ENCODE results near the gene CLCN7.

The CLCN7 gene

DNA sequence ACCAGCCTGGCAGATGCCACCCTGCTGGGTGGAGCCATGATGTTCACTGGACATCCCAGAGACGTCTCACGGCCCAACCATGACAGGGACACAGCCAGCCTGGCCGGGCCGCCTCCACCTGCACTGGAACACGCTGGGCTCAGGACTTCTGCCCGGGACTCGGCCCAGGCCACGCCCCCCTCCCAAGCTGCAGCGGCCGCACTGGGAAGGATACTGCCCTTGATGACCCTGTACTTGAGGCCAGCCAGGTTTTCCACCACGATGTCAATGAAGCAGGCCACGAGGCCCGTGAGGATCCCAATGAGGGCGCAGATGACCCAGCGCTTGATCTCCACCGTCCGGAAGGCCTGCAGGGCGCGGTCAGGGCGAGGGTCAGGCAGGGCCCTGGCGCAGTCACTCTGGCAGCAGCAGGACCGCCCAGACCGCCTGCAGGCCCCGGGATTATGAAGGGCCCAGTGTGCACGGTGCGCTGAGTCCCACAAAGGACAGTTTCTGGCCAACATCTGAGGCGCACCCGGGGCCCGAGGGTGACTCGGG, 14.2 kb downstream of the CLCN7 start:
- DNase-seq: no peak

DNA sequence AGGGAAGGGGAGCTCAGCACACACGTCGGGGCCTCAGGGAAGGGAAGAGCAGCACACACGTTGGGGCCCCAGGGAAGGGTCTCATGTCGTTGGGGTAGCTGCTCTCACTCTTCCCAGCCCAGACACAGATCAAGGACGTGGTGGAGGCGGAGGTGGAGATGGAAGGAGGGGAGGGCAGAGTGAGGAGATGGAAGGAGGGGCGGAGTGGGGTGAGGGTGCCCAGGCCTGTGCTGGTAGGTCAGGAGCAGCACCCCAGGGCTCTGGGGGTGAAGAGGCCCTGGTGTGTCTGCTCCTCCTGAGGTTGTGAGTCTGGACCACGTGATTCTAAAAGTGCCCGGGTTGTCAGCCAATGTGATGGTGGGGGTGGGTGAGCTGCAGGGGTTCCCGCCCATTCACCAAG, 14.9 kb downstream of the CLCN7 start:
- no peak for DNase-seq

- no peak for DNase-seq
Measured at GRCh38 chr16:1458977-1459341, 15.9 kb downstream of the CLCN7 start.

- no peak for DNase-seq
Measured at GRCh38 chr16:1458336-1458976, 16.4 kb downstream of the CLCN7 start.

DNA sequence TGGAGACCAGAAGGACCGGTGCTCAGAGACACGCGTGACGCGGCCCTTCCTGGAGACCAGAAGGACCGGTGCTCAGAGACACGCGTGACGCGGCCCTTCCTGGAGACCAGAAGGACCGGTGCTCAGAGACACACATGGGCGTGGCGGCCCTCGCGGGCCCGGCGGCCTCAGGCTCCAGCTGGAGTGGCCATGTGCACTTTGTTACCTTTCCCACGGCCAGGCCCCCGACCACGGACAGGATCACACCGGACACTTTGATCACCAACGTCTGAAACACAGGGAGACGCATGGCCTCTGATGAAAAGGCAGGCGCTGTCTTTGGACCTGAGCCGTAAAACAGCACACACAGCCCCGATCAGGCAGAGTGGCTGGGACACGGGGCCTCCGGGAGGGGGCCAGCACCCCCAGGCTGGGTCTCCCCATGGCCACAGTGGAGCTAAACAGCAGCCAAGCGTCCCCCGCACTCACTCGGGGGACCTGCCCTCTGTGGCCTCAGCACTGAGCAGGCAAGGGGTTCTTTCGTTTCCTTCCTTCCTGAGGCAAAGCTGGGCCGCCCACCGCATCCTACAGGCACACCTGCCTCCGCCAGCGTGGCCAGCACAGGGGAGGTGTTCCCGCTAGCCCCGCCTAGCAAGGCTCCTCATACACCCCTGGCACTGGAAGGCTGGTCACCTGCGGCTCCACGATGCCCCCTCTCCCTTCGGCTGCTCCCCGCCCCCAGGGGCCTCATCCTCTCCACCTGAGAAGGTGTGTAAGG, 17.2 kb downstream of the CLCN7 start:
- DNase-seq: no peak

DNA sequence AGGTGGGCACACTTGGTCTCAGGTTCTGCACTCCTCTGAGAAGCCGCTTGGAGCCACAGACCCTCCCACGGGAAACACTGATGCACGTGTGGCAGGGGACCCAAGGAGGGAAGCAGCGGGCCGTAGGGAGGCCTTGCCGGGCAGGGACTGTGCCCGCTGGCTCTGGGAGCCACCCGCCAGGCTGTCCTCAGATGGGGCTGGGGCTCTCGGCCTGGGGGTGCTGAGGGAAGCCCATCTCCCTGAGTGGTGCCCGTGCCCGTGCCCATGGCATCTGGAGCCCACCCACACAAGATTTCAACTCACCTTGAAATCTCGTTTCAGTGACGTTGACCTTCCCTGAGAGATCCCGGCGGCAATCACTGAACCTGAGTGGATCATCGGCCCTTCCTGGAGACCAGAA, 17.9 kb downstream of the CLCN7 start:
- no peak for DNase-seq

DNA sequence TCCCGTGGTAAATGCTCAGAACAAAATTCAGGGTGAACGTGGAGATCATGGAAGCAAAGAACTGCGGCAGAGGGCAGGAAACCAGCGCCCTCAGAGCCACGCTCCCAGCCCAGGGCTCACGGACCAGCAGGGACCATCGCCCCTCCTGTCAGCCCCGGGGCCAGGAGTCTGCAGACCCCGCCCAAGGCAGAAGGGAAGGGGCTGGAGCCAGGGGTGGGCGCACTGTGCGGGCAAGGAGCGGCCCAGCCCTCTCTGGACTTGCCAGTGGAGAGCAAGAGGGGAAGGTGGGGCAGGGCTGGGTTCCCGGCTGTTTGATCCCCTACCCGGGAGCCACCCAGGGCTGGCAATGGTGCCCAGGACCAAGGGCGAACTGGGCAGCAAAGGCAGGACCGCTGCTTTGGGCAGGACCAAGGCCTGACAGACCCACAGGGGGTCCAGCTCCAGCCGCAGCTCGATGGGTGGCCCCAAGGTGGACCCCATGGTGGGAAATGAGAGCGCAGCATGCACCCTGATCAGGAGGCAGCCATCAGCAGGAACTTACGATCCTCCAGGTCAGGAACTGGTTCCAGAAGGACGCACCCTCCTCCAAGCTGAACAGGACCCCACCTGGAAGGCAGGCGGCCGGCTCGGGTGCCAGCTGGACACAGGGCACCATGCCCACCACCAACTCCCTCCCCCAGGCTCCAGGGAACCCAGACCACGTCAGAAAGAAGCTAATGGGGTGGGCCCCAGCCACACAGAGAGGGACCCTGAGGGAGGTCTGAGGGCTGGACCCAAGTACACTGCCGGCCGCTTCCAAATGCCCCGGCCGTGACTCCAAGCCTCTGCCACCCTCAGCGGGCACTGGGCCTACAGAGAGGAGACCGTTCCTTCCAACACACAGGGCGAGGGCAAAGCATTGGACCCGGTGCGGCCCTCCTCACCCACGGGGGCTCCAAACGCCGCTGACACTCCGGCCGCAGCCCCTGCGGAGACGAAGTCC, 19.3 kb downstream of the CLCN7 start:
- no peak for DNase-seq

GRCh38 chr16:1454561-1454960, 20.3 kb downstream of the CLCN7 start:
- no peak for DNase-seq

- no peak for DNase-seq
Measured at GRCh38 chr16:1453316-1453715, 21.5 kb downstream of the CLCN7 start.

DNA sequence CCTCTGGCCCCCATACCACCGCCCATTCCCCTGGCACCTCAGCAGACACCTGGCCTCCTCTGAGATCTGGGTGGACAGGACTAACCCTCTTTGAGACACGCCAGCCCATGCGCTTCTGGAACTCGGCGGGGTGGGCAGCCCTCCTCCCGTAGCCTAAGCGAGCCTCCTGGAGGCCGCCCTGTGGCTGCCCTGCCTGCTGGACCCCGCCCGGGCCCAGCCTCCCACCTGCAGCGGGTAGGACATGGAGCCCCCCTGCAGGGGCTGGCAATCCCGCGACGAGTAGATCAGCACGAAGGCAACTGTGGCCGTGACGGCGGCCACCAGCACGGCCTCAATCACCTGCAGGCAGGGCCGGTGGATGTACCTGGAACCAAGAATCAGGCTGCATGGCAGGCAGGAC, 22.3 kb downstream of the CLCN7 start:
- no peak for DNase-seq

GRCh38 chr16:1451702-1452392, 23.0 kb downstream of the CLCN7 start:
- no peak for DNase-seq

DNA sequence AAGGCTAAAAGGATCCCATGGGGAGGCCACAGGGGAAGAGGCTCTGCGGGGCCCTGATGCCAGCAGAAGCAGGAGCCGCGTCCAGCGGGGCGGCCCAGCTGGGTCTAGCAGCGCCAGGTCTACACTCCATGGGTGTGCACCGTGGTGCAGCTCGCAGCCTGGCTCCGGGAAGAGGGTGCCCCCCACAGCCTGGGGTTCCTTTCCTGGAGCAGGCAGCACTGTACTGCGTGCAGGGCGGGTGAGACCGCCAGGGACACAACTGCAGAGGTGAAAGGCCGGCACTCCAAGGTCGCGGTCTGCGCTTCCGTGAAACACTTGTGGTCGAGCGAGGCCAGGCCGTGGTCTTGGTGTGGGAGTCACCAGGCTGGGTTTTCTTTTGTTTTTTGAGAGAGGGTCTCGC, 24.0 kb downstream of the CLCN7 start:
- DNase-seq: no peak

GRCh38 chr16:1450218-1450617, 24.6 kb downstream of the CLCN7 start:
- DNase-seq: no peak

- DNase-seq: no peak
Measured at GRCh38 chr16:1449201-1449788, 25.5 kb downstream of the CLCN7 start.

DNA sequence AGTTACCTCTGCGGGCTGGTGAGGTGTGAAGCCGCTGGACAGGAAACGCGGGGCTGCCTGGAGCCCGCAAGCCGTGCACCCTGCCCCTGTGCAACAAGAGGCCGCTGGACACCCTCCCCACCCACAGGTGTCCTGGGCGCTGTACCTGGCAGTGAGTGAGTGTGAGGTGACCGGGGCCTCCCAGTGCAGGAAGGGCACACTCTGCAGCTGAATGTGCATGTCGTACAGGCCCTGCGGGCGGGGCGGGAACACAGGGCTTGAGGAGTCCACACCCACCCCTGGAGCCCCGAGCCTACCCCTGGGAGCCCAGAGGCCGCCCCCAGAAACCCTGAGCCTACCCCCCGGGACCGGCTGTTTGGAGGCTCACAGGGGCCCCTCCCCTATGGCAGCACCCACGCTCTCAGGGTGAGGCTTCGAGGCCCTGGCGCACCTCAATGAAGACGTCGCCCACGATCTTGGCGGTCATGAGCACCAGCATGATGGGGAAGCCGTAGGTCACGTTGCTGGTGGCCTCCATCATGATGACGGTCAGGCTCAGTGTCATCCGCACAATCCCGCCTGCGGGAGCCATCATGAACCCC, 26.2 kb downstream of the CLCN7 start:
- DNase-seq: no peak

GRCh38 chr16:1447965-1448364, 26.9 kb downstream of the CLCN7 start:
- no peak for DNase-seq

DNA sequence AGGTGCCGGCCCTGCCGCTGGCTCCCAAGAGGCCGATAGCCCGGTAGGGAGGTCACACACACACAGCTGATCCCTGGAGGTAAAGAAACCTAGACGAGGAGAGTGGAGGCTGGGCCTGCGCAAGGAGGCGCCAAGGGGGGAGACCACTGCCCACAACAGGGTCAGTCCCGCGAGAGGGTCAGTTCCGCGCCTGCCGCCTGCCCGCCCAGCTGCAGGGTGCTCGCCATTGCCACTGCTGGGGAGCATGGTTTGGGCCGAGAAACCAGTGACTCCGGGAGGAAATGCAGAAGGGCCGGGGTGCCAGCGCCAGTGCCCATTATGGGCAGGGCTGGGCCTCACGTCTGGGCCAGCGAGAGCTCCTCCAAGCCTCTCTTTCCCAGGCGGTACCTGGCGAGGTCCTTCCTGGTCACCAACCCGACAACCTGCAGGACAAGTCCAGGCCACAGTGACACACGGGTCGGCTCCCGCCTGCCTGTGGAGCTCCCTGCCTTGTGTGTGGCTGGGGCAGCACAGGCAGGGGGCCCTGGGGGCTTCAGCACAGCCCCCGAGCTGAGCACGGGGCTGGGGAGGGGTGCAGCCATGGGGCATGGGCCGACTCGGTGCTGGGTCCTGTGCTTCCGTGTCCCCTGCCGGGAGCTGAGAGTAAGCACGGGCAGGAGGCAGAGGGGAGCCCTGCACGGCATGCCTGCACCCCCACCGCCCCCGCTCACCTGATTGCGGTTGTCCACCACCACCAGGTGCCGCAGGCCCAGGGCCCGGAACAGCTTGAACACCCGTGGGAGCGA, 28.3 kb downstream of the CLCN7 start:
- DNase-seq: no peak

- no peak for DNase-seq
Measured at GRCh38 chr16:1445518-1446203, 29.2 kb downstream of the CLCN7 start.

DNA sequence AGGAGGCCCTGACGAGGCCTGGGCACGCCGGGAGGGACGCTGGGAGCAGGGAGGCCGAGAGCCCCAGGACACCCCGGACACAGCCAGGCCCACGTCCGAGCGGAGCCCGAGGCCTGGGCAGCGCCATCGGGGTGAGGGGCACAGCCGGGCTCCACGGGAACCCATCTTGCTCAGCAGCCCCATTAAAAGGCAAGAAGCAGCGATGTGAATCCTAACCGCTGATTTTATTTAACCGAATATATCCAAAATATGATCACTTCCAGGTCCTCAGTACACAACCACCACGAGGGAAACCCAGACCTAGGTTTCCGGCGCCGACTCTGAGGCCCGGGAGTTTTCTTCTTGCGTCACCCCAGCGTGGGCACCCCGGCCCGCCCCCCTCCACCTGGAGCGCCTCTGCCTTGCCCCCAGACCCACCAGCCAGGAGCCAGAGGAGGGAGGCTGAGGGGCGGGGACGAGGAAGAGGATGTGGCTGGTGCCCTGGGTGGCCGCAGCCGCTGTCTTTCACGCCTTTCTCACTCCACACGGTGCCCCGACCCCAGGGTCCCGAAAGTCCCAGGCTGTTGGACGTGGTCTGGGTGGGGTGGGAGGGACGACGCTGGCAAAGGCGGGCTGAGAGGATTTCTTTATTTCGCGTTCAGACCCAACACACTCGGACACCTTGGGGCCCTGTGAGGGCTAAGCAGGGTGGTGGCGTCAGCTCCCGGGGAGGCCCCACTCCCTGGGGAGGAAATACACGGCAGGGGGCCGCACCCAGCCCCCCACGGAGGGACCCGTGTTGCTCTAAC, 29.9 kb downstream of the CLCN7 start:
- no peak for DNase-seq

Measured in CD4-positive, alpha-beta T cell treated with Interleukin-17A for 4 hours (primary cell).